ENCODE results near the gene GRPEL2. TPM values are rescaled to one million over a fixed set of nuclear protein-coding genes. Genes with fewer than 3 reads are reported as not detected.
"Not testable (repeated sequence)": the region's sequence is repeated elsewhere in the genome, so short reads cannot be mapped to it uniquely, and the experiment has no call there.

The GRPEL2 gene
- total RNA-seq, 2 experiments from 2014 or later, result 43.8 to 49.4 TPM

GRCh38 chr5:149381986-149382338, 36.7 kb downstream of the GRPEL2 start:
- no peak overlapping the region for H3K4me3 Mint-ChIP-seq
- H3K9me3 Mint-ChIP-seq, result no peaks in the 10 kb centered on the region
- peak; percentile 75 for DNase-seq
- H3K4me1 Mint-ChIP-seq, result no peaks in the 10 kb centered on the region
- CTCF ChIA-PET, result interaction anchor here (0.7 to 4.4 kb wide), 16 partner anchors 9 to 236 kb away, joined by 3 to 39 read pairs (median 4); partner anchors contain the start of gene PCYOX1L
- peaks cover 1% of the 10 kb centered on the region for H3K27me3 Mint-ChIP-seq
- H3K36me3 Mint-ChIP-seq (ENCODE audit: low read depth), result no peaks in the 10 kb centered on the region
- H3K27ac Mint-ChIP-seq, result no peak overlapping the region
- POLR2A ChIA-PET, result interaction anchor here (0.7 to 1.3 kb wide), 2 partner anchors 24 to 180 kb away, joined by 3 to 5 read pairs; partner anchors contain the start of gene PCYOX1L

- CTCF ChIA-PET, result interaction anchor here (0.7 to 4.4 kb wide), 13 partner anchors 8 to 235 kb away, joined by 3 to 39 read pairs (median 5); partner anchors contain the start of gene GRPEL2
- H3K4me1 Mint-ChIP-seq, result no peaks in the 10 kb centered on the region
- H3K27ac Mint-ChIP-seq, result no peak overlapping the region
- H3K27me3 Mint-ChIP-seq, result peaks cover 1% of the 10 kb centered on the region
- POLR2A ChIA-PET, result no interaction called here
- no peaks in the 10 kb centered on the region for H3K36me3 Mint-ChIP-seq (ENCODE audit: low read depth)
- no peak overlapping the region for H3K4me3 Mint-ChIP-seq
- no peaks in the 10 kb centered on the region for H3K9me3 Mint-ChIP-seq
- no peak for DNase-seq
Observed at GRCh38 chr5:149382517-149383220, 37.4 kb downstream of the GRPEL2 start.

- H3K9me3 Mint-ChIP-seq, result no peaks in the 10 kb centered on the region
- H3K4me3 Mint-ChIP-seq, result no peak overlapping the region
- POLR2A ChIA-PET, result no interaction called here
- H3K36me3 Mint-ChIP-seq (ENCODE audit: low read depth), result no peaks in the 10 kb centered on the region
- DNase-seq, result no peak
- H3K27me3 Mint-ChIP-seq, result peaks cover 4% of the 10 kb centered on the region
- H3K4me1 Mint-ChIP-seq, result no peaks in the 10 kb centered on the region
- CTCF ChIA-PET, result interaction anchor here (1.2 to 3.4 kb wide), 9 partner anchors 11 to 235 kb away, joined by 3 to 17 read pairs (median 6); partner anchors contain the start of gene GRPEL2
- H3K27ac Mint-ChIP-seq, result no peak overlapping the region
Observed at GRCh38 chr5:149383399-149383798, 38.1 kb downstream of the GRPEL2 start.

GRCh38 chr5:149386166-149386565, 40.9 kb downstream of the GRPEL2 start:
- Mint-ChIP-seq H3K27ac (no peak overlapping the region), H3K27me3 (peaks cover 8% of the 10 kb centered on the region), H3K36me3 (ENCODE audit: low read depth) (no peaks in the 10 kb centered on the region), H3K4me3 (no peak overlapping the region), H3K9me3 (no peaks in the 10 kb centered on the region), H3K4me1 (peaks cover 2% of the 10 kb centered on the region)
- POLR2A ChIA-PET, result no interaction called here
- no peak for DNase-seq
- CTCF ChIA-PET, result interaction anchor here (1.0 to 3.1 kb wide), 4 partner anchors 14 to 179 kb away, joined by 3 to 13 read pairs (median 8); no protein-coding TSS in a partner anchor

- H3K4me3 Mint-ChIP-seq, result no peak overlapping the region
- H3K36me3 Mint-ChIP-seq (ENCODE audit: low read depth), result no peaks in the 10 kb centered on the region
- peaks cover 6% of the 10 kb centered on the region for H3K27me3 Mint-ChIP-seq
- DNase-seq, result no peak
- ChIA-PET CTCF (interaction anchor here (0.8 to 2.5 kb wide), 5 partner anchors 8 to 178 kb away, joined by 3 to 10 read pairs (median 6); partner anchors contain the start of gene IL17B), POLR2A (interaction anchor here (0.7 kb wide), 1 partner anchor 124 kb away, joined by 3 read pairs; no protein-coding TSS in a partner anchor)
- H3K9me3 Mint-ChIP-seq, result no peaks in the 10 kb centered on the region
- H3K27ac Mint-ChIP-seq, result no peak overlapping the region
- peaks cover 2% of the 10 kb centered on the region for H3K4me1 Mint-ChIP-seq
Observed at GRCh38 chr5:149387081-149387631, 41.9 kb downstream of the GRPEL2 start.

GRCh38 chr5:149387982-149388381, 42.7 kb downstream of the GRPEL2 start:
- no peak overlapping the region for H3K27ac Mint-ChIP-seq
- H3K27me3 Mint-ChIP-seq, result peaks cover 6% of the 10 kb centered on the region
- no peaks in the 10 kb centered on the region for H3K9me3 Mint-ChIP-seq
- no peaks in the 10 kb centered on the region for H3K36me3 Mint-ChIP-seq (ENCODE audit: low read depth)
- ChIA-PET CTCF (interaction anchor here (0.8 to 2.5 kb wide), 5 partner anchors 9 to 177 kb away, joined by 3 to 10 read pairs (median 5); partner anchors contain the start of gene IL17B), POLR2A (no interaction called here)
- DNase-seq, result no peak
- no peak overlapping the region for H3K4me3 Mint-ChIP-seq
- H3K4me1 Mint-ChIP-seq, result peaks cover 2% of the 10 kb centered on the region

- no peak overlapping the region for H3K4me3 Mint-ChIP-seq
- H3K36me3 Mint-ChIP-seq (ENCODE audit: low read depth), result no peaks in the 10 kb centered on the region
- no peak overlapping the region for H3K27ac Mint-ChIP-seq
- peaks cover 6% of the 10 kb centered on the region for H3K27me3 Mint-ChIP-seq
- H3K9me3 Mint-ChIP-seq, result no peaks in the 10 kb centered on the region
- peaks cover 2% of the 10 kb centered on the region for H3K4me1 Mint-ChIP-seq
- DNase-seq, result no peak
- ChIA-PET POLR2A (no interaction called here), CTCF (interaction anchor here (1.2 to 2.0 kb wide), 3 partner anchors 21 to 74 kb away, joined by 3 to 9 read pairs (median 5); no protein-coding TSS in a partner anchor)
Observed at GRCh38 chr5:149388498-149389190, 43.3 kb downstream of the GRPEL2 start.

GRCh38 chr5:149389552-149390495, 44.5 kb downstream of the GRPEL2 start:
- ChIA-PET CTCF (interaction anchor here (0.8 to 1.8 kb wide), 6 partner anchors 7 to 75 kb away, joined by 3 to 6 read pairs (median 3); partner anchors contain the start of gene PCYOX1L), POLR2A (no interaction called here)
- H3K4me3 Mint-ChIP-seq, result no peak overlapping the region

GRCh38 chr5:149391076-149391475, 45.8 kb downstream of the GRPEL2 start:
- H3K9me3 Mint-ChIP-seq; H3K36me3 Mint-ChIP-seq (ENCODE audit: low read depth): not testable (repeated sequence)
- CTCF ChIA-PET, result interaction anchor here (1.0 to 1.8 kb wide), 4 partner anchors 9 to 174 kb away, joined by 3 to 6 read pairs (median 3); partner anchors contain the start of gene PCYOX1L

More at GRCh38 chr5:149389552-149390495, 44.5 kb downstream of the GRPEL2 start:
- Mint-ChIP-seq H3K4me1 (peaks cover 2% of the 10 kb centered on the region), H3K27me3 (peaks cover 6% of the 10 kb centered on the region), H3K36me3 (ENCODE audit: low read depth) (no peaks in the 10 kb centered on the region), H3K27ac (no peak overlapping the region), H3K9me3 (no peaks in the 10 kb centered on the region)
- no peak for DNase-seq

GRCh38 chr5:149391524-149391923, 46.2 kb downstream of the GRPEL2 start:
- POLR2A ChIA-PET, result no interaction called here
- Mint-ChIP-seq H3K4me3 (no peak overlapping the region), H3K27ac (no peak overlapping the region), H3K9me3 (no peaks in the 10 kb centered on the region), H3K27me3 (peaks cover 6% of the 10 kb centered on the region), H3K36me3 (ENCODE audit: low read depth) (no peaks in the 10 kb centered on the region), H3K4me1 (peaks cover 2% of the 10 kb centered on the region)
- no peak for DNase-seq
- CTCF ChIA-PET, result interaction anchor here (1.0 to 1.8 kb wide), 2 partner anchors 19 to 174 kb away, joined by 3 to 6 read pairs; no protein-coding TSS in a partner anchor

More at GRCh38 chr5:149391076-149391475, 45.8 kb downstream of the GRPEL2 start:
- H3K4me3 Mint-ChIP-seq, POLR2A ChIA-PET, DNase-seq, H3K27ac Mint-ChIP-seq, H3K4me1 Mint-ChIP-seq, H3K27me3 Mint-ChIP-seq: not testable (repeated sequence)

- no peaks in the 10 kb centered on the region for H3K9me3 Mint-ChIP-seq
- ChIA-PET POLR2A (no interaction called here), CTCF (no interaction called here)
- no peak overlapping the region for H3K4me3 Mint-ChIP-seq
- no peaks in the 10 kb centered on the region for H3K36me3 Mint-ChIP-seq (ENCODE audit: low read depth)
- DNase-seq, result no peak
- H3K27me3 Mint-ChIP-seq, result peaks cover 9% of the 10 kb centered on the region
- H3K27ac Mint-ChIP-seq, result no peak overlapping the region
- peaks cover 2% of the 10 kb centered on the region for H3K4me1 Mint-ChIP-seq
Observed at GRCh38 chr5:149392718-149393117, 47.4 kb downstream of the GRPEL2 start.

GRCh38 chr5:149394996-149395395, 49.7 kb downstream of the GRPEL2 start:
- CTCF ChIA-PET; H3K4me1 Mint-ChIP-seq; H3K36me3 Mint-ChIP-seq (ENCODE audit: low read depth); H3K27me3 Mint-ChIP-seq; H3K4me3 Mint-ChIP-seq; DNase-seq; H3K9me3 Mint-ChIP-seq; POLR2A ChIA-PET; H3K27ac Mint-ChIP-seq: not testable (repeated sequence)
